Fibroblast of lung (primary cell): Measurements from ENCODE around the gene NRG2. TPM values are rescaled to one million over a fixed set of nuclear protein-coding genes. Genes with fewer than 3 reads are reported as not detected.
A peak's percentile ranks its signal among the peaks of the same experiment; 100 is the strongest.

Experiments used
- DNase-seq, 2 donors: peaks; one replicate each; pipeline versions ENCODE4 v3.0.0 to v3.0.0-alpha.2; 2010; ENCODE audit warnings: low read depth in 2 of 2
- H2AFZ ChIP-seq: 2 replicates; pipeline ENCODE4 v1.5.1; 2012; ENCODE audit warnings: low read length, control low read depth, inconsistent platforms
- H3K27ac ChIP-seq: 2 replicates; pipeline ENCODE4 v1.5.1; 2011; ENCODE audit warnings: low read length, control low read depth; ENCODE audit not compliant: insufficient read depth
- H3K27me3 ChIP-seq: 2 replicates; pipeline ENCODE4 v1.5.1; 2011; ENCODE audit warnings: mild to moderate bottlenecking, low read length; ENCODE audit not compliant: control insufficient read depth, insufficient read depth
- H3K36me3 ChIP-seq: 2 replicates; pipeline ENCODE4 v1.5.1; 2011; ENCODE audit warnings: low read length; ENCODE audit not compliant: control insufficient read depth, insufficient read depth
- H3K4me1 ChIP-seq: 2 replicates; pipeline ENCODE4 v1.5.1; 2011; ENCODE audit warnings: low read length; ENCODE audit not compliant: control insufficient read depth, insufficient read depth; ENCODE audit errors: extremely low read depth
- H3K4me2 ChIP-seq: 2 replicates; pipeline ENCODE4 v1.5.1; 2011; ENCODE audit warnings: low read length, control low read depth; ENCODE audit not compliant: insufficient read depth; ENCODE audit errors: extremely low read depth
- H3K4me3 ChIP-seq, 4 experiments: fragments of 200-600 bp in 1 of 4; sonication (generic) in 1 of 4; replicated peaks in 1 of 4; 2 replicates each; pipeline ENCODE4 v1.5.1; 2011 to 2016; ENCODE audit warnings: low read length in 4 of 4, low read depth in 3 of 4, mild to moderate bottlenecking in 3 of 4, control low read depth in 2 of 4, inconsistent platforms in 1 of 4, mixed read lengths in 1 of 4; ENCODE audit not compliant: insufficient read depth in 1 of 4; ENCODE audit errors: control extremely low read depth in 1 of 4
- H3K79me2 ChIP-seq: 2 replicates; pipeline ENCODE4 v1.5.1; 2012; ENCODE audit warnings: mild to moderate bottlenecking, low read length, inconsistent platforms; ENCODE audit not compliant: control insufficient read depth, insufficient read depth
- H3K9ac ChIP-seq: 2 replicates; pipeline ENCODE4 v1.5.1; 2011; ENCODE audit warnings: mild to moderate bottlenecking, low read length, control low read depth; ENCODE audit not compliant: insufficient read depth
- H3K9me3 ChIP-seq: 2 replicates; pipeline ENCODE4 v1.5.1; 2012; ENCODE audit warnings: low read depth, low read length; ENCODE audit not compliant: control insufficient read depth, insufficient read depth
- H4K20me1 ChIP-seq: 2 replicates; pipeline ENCODE4 v1.5.1; 2011; ENCODE audit warnings: low read length; ENCODE audit not compliant: control insufficient read depth, insufficient read depth; ENCODE audit errors: extremely low read depth
- CTCF ChIP-seq, 2 donors: IDR thresholded peaks in 1 of 2; conservative IDR thresholded peaks in 1 of 2; 1 replicate in 1 of 2; 2 replicates in 1 of 2; pipeline ENCODE4 v1.5.1; 2011 to 2012; ENCODE audit warnings: low read length in 2 of 2, control low read depth in 1 of 2, inconsistent platforms in 1 of 2, low read depth in 1 of 2, mild to moderate bottlenecking in 1 of 2
- EZH2 ChIP-seq: IDR thresholded peaks from 2 replicates; pipeline ENCODE4 v1.5.1; 2012; ENCODE audit warnings: low read length, control low read depth, mild to moderate bottlenecking; ENCODE audit errors: missing control alignments
- polyA plus RNA-seq, 2 donors: library from polyadenylated mRNA; depleted of rRNA in 1 of 2; stranded (reverse) in 1 of 2; unstranded in 1 of 2; fragments of >200 nt; gene quantifications; 2 replicates each; pipeline ENCODE4 v1.2.1, GENCODE V29; 2011 to 2012; ENCODE audit warnings: missing spikeins in 1 of 2
- total RNA-seq: library from RNA; depleted of rRNA; stranded (reverse); fragments of >200 nt; gene quantifications from 2 replicates; pipeline ENCODE4 v1.2.1, GENCODE V29; 2014

NRG2 gene
- total and polyA plus RNA-seq, 2 donors (not counting 1 experiment from before 2014, with no cell fraction given), result 0.28 to 1.3 TPM

GRCh38 chr5:139844472-139845145 lies 198.5 kb downstream of the NRG2 start:
- Histone ChIP-seq H3K27ac (no peak overlapping the region), H3K4me1 (no peaks in the 10 kb centered on the region), H2AFZ (no peak overlapping the region), H3K79me2 (no peaks in the 10 kb centered on the region), H4K20me1 (no peaks in the 10 kb centered on the region), H3K36me3 (no peaks in the 10 kb centered on the region), H3K4me3 (no peak overlapping the region), H3K27me3 (peaks cover 4% of the 10 kb centered on the region), H3K4me2 (no peak overlapping the region), H3K9me3 (no peaks in the 10 kb centered on the region), H3K9ac (no peak overlapping the region)
- peak; percentile 42 for TF ChIP-seq EZH2
- peak; percentile 62 to 85 for TF ChIP-seq CTCF (conservative IDR thresholded peaks at IDR 0.05 in 1 of 2, IDR thresholded peaks at IDR 0.05 in 1 of 2; ENCODE audit: low read depth in 1 of 2, low read length in 2 of 2)
- DNase-seq, result peak; percentile 61 to 71

- no peaks in the 10 kb centered on the region for H3K4me1 ChIP-seq
- H3K9me3 ChIP-seq, result no peaks in the 10 kb centered on the region
- H3K9ac ChIP-seq, result no peak overlapping the region
- no peak for TF ChIP-seq EZH2
- no peak for TF ChIP-seq CTCF (conservative IDR thresholded peaks at IDR 0.05 in 1 of 2, IDR thresholded peaks at IDR 0.05 in 1 of 2; ENCODE audit: low read depth in 1 of 2, low read length in 2 of 2)
- no peaks in the 10 kb centered on the region for H3K36me3 ChIP-seq
- no peak overlapping the region for H3K4me3 ChIP-seq
- DNase-seq, result no peak
- no peaks in the 10 kb centered on the region for H3K79me2 ChIP-seq
- no peak overlapping the region for H3K4me2 ChIP-seq
- H3K27me3 ChIP-seq, result peaks cover 5% of the 10 kb centered on the region
- H2AFZ ChIP-seq, result no peak overlapping the region
- no peak overlapping the region for H3K27ac ChIP-seq
- H4K20me1 ChIP-seq, result no peaks in the 10 kb centered on the region
Measured at GRCh38 chr5:139843991-139844390, 199.1 kb downstream of the NRG2 start.

- no peak for TF ChIP-seq CTCF (conservative IDR thresholded peaks at IDR 0.05 in 1 of 2, IDR thresholded peaks at IDR 0.05 in 1 of 2; ENCODE audit: low read depth in 1 of 2, low read length in 2 of 2)
- TF ChIP-seq EZH2, result no peak
- peaks cover 5% of the 10 kb centered on the region for H3K27me3 ChIP-seq
Measured at GRCh38 chr5:139842321-139842720, 200.8 kb downstream of the NRG2 start.

More at GRCh38 chr5:139842321-139842720, 200.8 kb downstream of the NRG2 start:
- DNase-seq, result no peak
- H4K20me1 ChIP-seq, result no peaks in the 10 kb centered on the region
- no peak overlapping the region for H3K9ac ChIP-seq
- H2AFZ ChIP-seq, result no peak overlapping the region
- H3K4me1 ChIP-seq, result no peaks in the 10 kb centered on the region
- no peak overlapping the region for H3K4me3 ChIP-seq
- H3K79me2 ChIP-seq, result no peaks in the 10 kb centered on the region
- H3K36me3 ChIP-seq, result no peaks in the 10 kb centered on the region
- no peak overlapping the region for H3K4me2 ChIP-seq
- no peak overlapping the region for H3K27ac ChIP-seq
- no peaks in the 10 kb centered on the region for H3K9me3 ChIP-seq
